NCI-H2196 treated with DMSO at 0.1 percent for 48 hours (cell line): ENCODE measurements around the gene TMEM163.

Experiments used
- DNase-seq: peaks from one replicate; lab custom pipeline; 2025; ENCODE audit not compliant: unreplicated experiment; lab: John Stamatoyannopoulos, UW

TMEM163 gene

DNA sequence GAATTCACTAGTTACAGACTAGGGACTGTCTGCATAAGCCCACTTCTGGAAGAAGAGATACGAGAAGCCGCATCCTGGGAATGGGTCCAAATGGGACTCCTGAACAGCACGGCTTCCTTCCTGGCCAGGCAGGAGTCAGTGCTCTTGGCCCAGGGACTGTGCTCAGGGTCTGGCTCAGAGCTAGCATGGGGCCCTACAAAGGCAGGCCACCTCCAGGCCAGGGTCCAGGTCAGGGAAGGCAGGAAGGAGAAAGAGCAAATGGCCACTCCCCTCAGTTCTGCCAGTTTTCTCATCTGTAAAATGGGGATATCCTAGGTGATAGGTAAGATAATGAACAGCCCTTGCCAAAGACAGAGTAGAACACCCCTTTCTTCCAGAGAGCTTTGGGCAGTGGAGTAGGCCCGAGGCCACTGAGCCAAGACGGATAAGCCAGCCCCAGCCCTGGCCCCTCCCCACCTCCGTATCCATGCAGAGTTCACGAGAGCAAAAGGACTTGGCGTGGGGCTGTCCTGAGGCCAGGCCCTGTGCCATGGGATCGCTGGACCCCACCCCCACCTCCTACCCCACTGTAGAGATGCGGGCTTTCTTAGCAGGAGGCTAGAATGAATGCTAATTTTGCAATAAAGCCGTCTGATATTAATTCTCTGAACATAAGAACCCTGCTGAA, 274.9 kb downstream of the TMEM163 start:
- DNase-seq = no peak

DNA sequence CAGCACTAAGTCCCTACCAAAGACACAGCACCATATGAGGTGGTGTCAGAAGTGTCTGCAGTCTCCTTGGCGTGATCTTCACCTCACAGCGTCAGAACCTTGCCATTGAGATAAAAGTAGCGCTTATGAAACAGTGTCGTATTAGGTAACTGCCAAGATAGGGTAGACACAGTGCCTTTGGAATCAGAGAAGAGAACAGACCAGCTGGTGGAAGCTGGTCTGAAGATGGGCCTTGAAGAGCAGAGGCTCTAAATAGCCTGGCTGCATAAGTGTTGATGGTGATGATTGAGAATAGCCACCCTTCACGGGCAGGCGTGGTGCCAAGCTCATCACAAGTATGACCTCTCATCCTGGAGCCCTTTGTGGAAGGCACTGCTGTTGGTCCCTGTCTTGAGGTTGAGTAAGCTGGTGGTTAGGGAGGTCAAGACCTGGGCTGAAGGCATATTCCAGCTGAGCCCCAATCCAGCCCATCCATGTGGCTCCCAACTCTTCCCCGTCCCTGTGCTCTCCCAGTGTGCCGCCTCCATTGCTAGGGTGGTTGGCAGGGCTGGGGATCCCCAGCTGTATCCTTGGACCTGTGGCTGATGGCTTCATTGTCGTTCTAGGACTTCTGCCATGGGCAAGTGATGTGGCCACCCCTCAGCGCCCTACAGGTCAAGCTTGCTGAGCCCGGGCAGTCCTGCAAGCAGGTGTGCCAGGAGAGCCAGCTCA, 277.5 kb downstream of the TMEM163 start:
- DNase-seq = no peak

DNA sequence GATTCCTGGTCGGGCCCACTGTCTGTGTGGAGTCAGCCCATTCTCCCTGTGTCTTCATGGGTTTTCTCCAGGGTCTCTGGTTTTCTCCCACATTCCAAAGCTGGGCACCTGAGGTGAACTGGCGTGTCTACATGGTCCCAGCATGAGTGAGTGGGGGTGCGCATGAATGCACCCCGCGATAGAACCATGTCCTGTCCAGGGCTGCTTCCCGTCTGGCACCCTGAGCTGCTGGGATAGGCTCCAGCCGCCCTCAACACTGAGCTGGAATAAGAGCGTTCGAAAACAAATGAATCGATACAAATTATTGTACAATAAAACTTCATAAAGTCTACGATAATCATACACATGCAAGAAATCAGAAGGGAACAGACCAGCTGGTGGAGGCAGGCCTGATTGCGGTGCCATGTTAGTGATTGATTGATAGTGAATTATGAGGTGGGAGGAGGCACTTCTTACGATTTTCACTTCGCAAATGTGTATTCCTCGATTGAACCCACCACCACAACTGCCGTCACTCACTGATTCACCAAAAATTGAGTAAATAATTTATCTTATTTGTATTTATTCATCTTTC, 278.4 kb downstream of the TMEM163 start:
- DNase-seq = no peak

DNA sequence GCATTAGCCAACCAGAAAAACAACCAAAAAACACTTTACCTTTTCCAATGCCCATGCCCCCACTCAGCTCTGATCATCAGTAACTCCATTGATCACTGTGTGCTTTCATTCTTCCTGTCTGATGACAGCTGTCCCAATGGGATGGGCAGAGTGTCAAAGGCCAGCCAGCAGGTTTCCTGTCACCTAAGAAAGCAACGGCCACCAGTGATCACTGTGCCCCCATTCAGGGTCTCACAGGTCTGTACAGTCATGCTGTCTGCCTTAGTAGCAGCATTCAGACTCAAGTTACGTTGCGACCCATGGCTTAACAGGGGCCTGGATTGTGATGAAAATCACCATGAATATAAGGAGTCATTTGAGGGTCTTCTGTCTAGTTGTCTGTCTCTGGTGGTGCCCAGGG, 280.4 kb downstream of the TMEM163 start:
- no peak for DNase-seq

DNA sequence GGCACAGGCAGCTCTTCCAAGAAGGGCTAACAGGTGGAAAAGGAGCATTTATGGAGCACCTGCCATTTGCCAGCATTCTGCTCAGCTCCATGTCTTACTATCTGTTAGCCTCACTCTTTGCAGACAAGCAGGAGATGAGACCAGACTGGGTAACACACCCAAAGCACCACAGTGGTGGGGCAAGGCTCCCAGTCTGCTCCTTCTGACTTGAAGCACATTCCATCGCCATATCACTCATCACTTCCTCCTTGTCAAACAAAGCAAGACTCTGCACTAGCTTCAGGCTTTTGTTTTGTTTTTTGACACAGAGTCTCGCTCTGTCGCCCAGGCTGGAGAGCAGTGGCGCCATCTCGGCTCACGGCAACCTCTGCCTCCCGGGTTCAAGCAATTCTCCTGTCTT, 282.1 kb downstream of the TMEM163 start:
- no peak for DNase-seq

DNA sequence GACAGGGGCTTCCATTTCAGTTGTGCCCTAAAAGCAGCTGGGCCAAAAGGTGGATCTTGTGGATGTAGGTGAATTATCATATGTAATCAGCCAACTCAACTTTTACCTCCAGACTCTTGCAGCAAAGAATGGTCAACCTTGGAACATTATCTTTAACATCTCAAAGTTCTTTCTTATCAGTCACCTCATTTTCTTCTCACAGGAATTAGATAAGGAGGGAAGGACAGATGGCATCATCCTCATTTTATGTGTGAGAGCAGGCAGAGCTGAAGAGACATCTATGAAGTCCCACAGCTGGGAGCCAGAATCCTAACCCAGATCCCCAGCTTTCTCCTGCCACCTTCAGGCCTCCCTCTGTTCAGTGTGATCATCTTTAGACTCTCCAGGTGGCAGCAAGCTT, 282.9 kb downstream of the TMEM163 start:
- no peak for DNase-seq

DNA sequence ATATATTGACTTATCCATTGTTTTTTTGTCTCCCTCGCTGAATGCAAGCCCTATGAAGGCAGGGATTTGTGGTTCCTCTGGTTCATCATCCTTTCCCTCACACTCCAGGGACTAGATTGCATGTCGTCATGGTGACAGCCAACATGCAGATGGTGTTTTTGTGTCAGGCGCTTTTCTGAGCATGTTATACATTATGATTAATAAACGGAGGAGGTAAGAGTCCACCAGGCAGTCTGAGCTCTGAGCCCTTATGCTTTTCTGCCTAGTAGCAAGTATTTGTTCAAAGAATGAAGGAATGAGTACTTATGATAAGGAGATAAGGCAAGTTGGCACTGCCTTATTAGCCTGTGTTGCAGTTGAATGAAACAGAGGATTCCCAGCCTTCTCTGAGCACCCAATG, 283.3 kb downstream of the TMEM163 start:
- no peak for DNase-seq

DNA sequence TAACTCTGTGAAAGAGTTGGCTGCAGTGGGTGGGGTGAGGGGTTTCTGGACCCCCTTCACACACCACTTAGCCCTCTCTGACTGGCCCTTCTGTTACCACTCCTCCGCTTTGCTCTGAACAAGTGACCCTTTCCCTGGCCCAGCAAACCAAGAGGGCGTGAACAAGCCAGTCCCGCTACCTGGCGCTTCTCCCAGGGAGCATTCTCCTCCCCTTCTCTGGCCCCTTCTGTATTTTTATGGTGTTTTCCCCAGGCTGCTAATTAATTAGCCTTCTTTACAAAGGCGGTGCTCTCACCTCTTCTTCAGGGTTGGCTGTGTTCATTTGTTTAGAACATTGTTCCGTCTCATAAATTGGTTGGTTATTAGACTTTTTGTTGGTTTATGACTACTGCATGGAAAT, 284.8 kb downstream of the TMEM163 start:
- DNase-seq = no peak

DNA sequence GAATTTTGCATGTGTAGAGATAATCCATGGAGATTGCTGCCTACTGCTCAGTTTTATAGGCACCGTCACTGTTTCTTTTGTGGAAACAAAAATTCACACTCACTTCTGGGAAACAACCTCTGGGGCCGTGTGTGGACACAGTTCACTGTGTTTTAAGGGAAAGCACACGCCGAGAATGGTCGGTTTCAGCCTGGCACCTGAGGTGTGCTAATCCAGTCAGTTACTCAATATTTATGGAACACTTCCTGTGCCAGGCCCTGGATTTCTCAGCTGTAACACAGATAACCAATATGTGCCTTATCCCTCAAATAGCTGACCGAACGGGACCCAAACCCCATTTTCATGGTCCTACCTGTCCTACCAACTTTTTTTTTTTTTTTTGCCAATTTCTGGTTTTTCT, 285.3 kb downstream of the TMEM163 start:
- no peak for DNase-seq

DNA sequence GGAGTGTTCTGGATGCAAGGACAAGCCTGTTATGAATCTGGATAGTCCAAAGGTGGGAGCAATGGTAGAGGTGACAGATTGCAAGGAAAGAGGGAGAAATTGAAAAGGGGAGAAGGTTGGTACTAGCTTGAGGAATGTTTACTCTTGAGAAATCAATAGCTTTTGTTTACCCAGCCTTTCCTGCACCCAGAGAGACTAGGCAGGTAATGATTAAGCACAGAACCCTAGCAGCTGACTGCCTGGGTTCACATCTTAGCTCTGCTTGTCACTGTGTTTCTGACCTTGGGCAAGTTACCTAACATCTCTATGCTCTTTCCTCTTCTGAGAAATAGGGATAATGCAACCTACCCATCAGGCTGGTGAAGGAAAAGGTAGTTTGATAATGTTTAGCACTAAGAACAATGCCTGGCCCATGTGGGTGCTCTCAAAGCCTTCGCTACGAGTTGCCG, 286.3 kb downstream of the TMEM163 start:
- DNase-seq = no peak

DNA sequence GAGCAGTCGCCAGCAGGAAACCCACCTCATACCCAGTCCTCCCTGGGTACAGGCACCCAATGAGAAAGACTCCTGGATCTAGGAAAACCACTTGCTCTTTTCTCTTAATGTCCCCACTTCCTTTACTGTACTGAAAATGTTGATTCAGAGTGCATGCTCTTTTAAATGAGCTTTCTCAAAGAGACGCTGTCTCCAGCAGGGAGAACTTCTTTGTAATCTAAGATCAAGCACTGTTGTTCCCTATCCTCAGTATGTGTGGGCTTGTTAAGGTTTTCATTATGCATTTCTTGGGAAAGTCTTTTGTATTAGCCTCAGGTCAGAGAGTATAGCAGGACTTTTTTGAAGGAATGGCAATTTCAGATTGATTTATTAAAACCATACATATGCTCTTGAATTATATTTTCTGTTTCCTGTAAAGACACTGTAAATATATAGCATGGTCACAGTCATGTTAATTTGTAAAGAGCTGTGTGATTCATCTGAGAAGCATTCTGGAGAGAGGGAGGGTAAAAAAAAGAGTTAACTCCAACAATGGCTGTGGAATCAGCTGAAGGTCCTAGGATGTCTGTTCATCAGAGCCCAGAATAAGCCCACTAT, 286.9 kb downstream of the TMEM163 start:
- DNase-seq = no peak

DNA sequence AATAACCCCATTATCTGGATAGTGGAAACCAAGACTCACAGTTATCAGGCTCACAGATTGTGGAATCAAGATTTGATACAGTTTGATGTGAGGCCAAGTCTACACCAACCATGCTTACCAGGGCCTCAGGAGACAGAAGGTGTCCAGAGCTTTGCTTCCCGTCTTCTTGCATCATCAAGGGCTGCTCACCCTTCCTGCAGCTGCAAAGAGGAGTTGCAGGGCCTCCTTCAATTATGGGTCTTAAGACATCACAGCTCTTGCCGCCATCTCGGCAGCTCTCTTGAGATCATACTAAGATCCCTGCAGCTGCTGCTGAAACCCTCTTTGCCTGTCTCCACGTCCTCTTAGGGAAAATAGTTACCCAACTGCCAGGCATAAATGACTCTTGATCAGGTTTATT, 288.9 kb downstream of the TMEM163 start:
- DNase-seq = no peak

DNA sequence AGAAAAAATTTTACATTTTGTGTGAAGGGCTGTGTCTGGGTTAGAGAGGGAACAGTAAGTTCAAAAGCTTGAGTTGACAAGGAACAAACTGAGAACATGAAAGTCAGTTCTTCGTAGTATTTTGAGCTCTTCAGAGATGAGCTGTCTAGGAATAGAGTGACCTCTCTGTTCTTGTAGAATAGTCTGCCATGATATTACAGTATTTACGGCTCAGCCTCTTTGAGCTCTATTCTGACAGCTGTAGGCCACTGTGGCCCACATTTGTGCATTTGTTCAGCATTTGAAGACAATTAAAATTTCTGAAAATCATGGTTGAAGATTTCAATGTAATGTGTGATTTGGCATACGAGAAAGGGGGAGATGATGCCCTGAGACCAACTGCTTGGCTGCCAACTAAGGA, 292.1 kb downstream of the TMEM163 start:
- no peak for DNase-seq

DNA sequence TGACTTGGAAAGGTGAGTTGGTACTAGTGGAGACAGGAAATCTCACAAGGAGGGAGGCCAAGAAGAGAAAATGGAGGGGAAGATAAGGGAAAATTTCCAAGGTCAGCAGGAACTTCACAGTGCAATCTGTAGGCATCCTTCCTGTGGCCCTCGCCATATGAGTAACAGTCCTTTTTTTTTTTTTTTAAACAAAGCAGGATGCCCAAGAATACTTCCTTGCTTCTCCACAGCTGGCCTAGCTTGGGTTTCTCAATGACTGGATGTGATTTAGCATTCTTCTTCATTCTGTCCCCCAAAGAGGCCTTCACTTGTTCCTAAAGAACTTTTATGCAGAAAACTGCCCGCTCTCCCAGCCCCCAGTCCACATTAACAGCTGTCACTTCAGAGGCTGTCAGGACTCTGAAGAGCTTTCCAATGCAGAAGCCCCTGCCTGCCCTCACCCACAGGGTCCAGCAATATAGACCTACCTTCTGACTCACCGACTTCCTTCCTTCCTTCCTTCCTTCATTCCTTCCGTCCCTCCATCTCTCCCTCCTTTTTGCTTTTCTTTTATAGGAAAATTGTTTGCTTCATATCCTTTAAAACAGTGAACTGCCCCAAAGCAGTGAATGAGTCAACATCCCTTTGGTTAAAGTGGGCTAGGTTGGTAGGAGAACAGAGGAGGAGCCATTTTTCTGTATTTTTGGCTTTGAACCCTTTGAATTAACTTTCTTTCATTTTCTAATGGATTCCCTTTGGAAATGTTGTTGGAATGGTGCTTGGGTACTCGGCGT, 292.9 kb downstream of the TMEM163 start:
- DNase-seq = no peak

DNA sequence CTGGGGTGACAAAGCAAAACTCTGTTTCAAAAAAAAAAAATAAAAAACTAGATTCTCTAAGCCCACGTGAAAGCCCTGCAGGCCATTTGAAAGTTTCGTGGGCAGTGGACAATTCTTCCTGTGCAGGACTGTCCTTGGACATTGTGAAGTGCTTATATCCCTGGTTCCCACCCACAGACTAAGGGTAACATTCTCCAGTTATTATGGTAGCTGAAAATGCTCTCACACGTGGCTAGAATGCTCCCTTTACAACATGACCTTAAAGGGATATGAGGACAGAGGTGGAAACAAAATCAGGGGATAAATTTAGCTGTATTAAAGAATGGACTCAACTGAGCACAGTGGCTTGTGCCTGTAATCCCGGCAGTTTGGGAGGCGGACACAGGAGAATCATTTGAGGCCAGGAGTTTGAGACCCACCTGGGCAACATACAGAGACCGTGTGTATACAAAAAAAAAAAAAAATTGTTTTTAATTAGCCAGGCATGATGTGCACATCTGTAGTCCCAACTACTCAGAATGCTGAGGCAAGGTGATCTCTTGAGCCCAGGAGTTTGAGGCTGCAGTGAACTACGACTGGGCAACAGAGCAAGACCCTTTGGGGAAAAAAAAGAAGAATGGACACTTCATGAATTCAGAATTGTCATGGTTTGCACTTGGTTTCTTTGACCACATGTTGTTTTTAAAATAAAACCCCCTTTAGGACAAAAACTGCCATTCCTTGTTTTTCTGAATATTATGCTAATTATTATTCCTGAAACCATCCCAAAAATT, 297.1 kb downstream of the TMEM163 start:
- DNase-seq = no peak

DNA sequence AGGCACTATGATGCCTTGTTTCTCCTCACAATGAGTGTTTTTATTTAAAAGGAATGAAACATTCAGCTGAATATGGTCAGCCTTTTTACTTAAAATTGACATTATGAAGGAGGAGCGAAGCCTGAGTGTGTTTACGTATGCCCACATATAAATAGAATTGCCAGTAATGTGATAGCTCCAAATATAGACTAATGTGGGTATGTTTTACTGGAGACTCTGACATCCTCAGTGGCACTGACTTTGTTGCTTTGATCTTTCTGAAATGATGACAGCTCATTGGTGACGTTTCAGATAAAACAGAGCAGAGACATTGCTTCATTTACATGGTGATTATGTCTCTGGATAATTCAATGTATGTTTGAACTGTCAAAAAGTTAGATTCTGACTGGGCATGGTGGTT, 297.9 kb downstream of the TMEM163 start:
- DNase-seq = no peak

DNA sequence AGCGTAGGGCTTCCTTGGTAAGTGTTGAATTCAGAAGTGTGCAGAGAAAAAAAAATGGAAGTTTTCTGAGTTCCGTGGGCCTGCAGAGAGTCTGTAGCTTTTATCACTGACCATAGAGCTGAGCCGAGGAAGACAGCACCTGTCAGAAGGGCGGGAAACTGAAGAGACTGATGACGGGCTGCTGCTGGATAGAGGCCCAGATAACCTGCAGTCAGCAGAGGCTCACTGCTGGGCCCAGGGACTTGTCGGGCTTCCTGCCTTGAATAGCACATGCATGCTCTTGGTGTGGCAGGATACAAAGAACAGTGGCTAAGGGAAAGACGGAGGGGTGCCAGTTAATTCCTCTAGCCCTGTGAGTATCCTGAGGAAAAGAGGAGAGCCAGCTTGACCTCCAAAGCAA, 298.5 kb downstream of the TMEM163 start:
- DNase-seq = peak; percentile 35

DNA sequence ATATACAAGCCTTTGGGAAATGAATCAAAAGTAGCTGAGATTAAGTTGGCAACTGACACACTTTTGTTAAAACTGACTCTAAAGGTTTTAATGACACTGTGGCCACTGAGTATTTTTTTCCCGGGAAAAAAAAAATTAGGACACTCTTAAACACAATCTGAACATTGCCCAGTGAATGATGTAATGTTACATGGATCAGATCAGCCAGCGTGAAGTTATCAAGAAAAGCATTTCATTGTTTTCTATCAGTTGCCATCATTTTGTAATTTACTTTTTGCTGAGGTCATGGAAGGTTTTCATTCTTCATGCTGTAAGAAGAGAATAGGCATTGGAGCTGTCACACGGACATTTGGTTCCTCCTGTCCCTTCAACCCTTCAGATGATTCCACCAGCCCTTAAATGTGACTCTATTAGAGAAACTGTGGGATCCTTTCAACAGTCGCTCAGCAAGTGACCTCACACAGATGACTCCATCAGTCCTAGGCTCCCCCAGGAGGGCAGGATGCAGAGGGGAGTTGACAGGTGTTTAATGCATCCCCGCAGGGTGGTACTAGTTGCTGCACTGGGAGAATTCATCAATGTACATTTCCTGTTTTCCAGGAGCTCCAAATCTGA, 300.7 kb downstream of the TMEM163 start:
- no peak for DNase-seq

DNA sequence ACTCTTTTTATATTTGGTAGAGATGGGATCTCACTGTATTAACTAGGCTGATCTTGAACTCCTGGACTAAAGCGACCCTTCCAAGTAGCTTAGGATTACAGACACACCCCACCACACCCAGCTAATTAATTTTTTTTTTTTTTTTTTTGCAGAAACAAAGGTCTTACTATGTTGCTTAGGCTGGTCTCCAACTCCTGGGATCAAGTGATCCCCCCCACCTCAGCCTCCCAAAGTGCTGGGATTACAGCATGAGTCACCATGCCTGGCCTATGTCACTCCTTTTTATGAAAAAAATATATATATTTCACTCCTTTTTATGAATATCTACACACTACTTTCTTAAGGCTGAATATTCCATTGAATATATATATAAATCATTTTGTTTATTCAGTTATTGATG, 302.2 kb downstream of the TMEM163 start:
- DNase-seq = no peak

DNA sequence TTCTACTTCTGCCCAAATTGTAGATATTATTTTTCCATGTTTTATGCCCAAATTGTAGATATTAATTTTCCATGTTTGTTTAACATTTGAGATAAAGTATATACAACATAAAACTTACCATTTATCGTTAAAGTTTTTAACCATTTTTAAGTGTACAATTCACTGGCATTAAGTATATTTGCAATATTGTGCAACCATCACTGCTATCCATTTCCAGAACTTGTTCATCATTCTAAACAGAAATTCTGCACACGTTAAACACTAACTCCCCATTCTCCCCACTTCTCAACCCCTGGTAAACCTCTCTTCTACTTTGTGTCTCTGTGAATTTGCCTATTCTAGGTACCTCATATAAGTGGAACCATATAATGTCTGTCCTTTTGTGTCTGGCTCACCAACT, 302.8 kb downstream of the TMEM163 start:
- DNase-seq = no peak
